HEK293T (cell line): ENCODE data around the gene SWSAP1.

ENCODE experiments used
- CTCF ChIA-PET: fragments of 350-600 bp; formaldehyde crosslinking; extraction: SDS; loops from one replicate; lab custom pipeline; 2021; ENCODE audit warnings: antibody characterized with exemption, inconsistent platforms; lab: Yijun Ruan, JAX
- POLR2A ChIA-PET: fragments of 350-600 bp; formaldehyde crosslinking; extraction: SDS; loops from one replicate; lab custom pipeline; 2020; ENCODE audit warnings: antibody characterized with exemption, inconsistent platforms; lab: Yijun Ruan, JAX
- DNase-seq: peaks from one replicate; pipeline ENCODE4 v3.0.0; 2012; ENCODE audit warnings: mixed read lengths; ENCODE audit errors: extremely low spot score
- ARNT ChIP-seq: fragments of 450-650 bp; IDR thresholded peaks from 2 replicates; pipeline ENCODE4 v1.6.1; 2017; ENCODE audit warnings: mild to moderate bottlenecking
- BHLHE40 ChIP-seq: fragments of 450-650 bp; IDR thresholded peaks from 2 replicates; pipeline ENCODE4 v1.6.1; 2016; ENCODE audit warnings: mild to moderate bottlenecking, moderate library complexity, borderline replicate concordance
- CTBP1 ChIP-seq: fragments of 450-650 bp; IDR thresholded peaks from 2 replicates; pipeline ENCODE4 v1.6.1; 2016; ENCODE audit warnings: borderline replicate concordance
- ELF4 ChIP-seq: fragments of 450-650 bp; IDR thresholded peaks from 2 replicates; pipeline ENCODE4 v1.6.1; 2017; ENCODE audit warnings: antibody characterized with exemption
- FOXA1 ChIP-seq: fragments of 450-650 bp; IDR thresholded peaks from 2 replicates; pipeline ENCODE4 v1.6.1; 2016; ENCODE audit warnings: mild to moderate bottlenecking
- FOXK2 ChIP-seq: fragments of 450-650 bp; IDR thresholded peaks from 2 replicates; pipeline ENCODE4 v1.6.1; 2016; ENCODE audit warnings: mild to moderate bottlenecking
- FOXM1 ChIP-seq: fragments of 450-650 bp; IDR thresholded peaks from 2 replicates; pipeline ENCODE4 v1.6.1; 2017; ENCODE audit warnings: mild to moderate bottlenecking, borderline replicate concordance
- HDGF ChIP-seq: fragments of 450-650 bp; IDR thresholded peaks from 2 replicates; pipeline ENCODE4 v1.6.1; 2017; ENCODE audit warnings: antibody characterized with exemption, borderline replicate concordance
- L3MBTL2 ChIP-seq: fragments of 450-650 bp; conservative IDR thresholded peaks from 2 replicates; pipeline ENCODE4 v1.6.1; 2016; ENCODE audit warnings: mild to moderate bottlenecking
- LEF1 ChIP-seq: fragments of 450-650 bp; IDR thresholded peaks from 2 replicates; pipeline ENCODE4 v1.6.1; 2017; ENCODE audit warnings: mild to moderate bottlenecking, borderline replicate concordance
- NFRKB ChIP-seq: fragments of 450-650 bp; IDR thresholded peaks from 2 replicates; pipeline ENCODE4 v1.6.1; 2016; ENCODE audit warnings: mild to moderate bottlenecking, moderate library complexity
- SP1 ChIP-seq: fragments of 450-650 bp; IDR thresholded peaks from 2 replicates; pipeline ENCODE4 v1.6.1; 2017
- SUZ12 ChIP-seq: fragments of 450-650 bp; IDR thresholded peaks from 2 replicates; pipeline ENCODE4 v1.6.1; 2016; ENCODE audit warnings: mild to moderate bottlenecking
- TARDBP ChIP-seq: fragments of 450-650 bp; IDR thresholded peaks from 2 replicates; pipeline ENCODE4 v1.6.1; 2016
- ZNF384 ChIP-seq: fragments of 450-650 bp; IDR thresholded peaks from 2 replicates; pipeline ENCODE4 v1.6.1; 2016
- TF ChIP-seq, protein P1 (sequence below): fragments of 450-650 bp; IDR thresholded peaks from 2 replicates; pipeline ENCODE4 v1.6.1; 2016

SWSAP1 gene

DNA sequence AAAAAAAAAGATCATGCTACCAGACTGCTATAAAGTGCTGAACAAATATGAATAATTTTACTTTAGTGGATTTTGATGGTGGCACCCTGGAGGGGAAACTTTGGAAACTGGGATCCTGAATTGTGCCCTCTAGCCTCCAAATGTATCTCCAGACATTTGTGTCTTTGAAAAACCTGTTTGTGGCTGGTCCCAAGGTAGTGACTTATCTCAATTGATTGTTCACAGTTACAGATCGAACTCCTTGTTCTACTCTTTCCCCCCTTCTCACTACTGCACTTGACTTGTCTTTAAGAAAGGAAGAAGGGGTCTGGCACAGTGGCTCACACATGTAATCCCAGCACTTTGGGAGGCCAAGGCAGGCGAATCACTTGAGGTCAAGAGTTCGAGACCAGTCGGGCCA is 34.1 kb downstream of the SWSAP1 start:
- ChIA-PET CTCF (no interaction called here), POLR2A (no interaction called here)
- no peak for TF ChIP-seq ARNT
- no peak for TF ChIP-seq ELF4
- no peak for TF ChIP-seq TARDBP
- no peak for TF ChIP-seq NFRKB
- DNase-seq, result no peak

DNA sequence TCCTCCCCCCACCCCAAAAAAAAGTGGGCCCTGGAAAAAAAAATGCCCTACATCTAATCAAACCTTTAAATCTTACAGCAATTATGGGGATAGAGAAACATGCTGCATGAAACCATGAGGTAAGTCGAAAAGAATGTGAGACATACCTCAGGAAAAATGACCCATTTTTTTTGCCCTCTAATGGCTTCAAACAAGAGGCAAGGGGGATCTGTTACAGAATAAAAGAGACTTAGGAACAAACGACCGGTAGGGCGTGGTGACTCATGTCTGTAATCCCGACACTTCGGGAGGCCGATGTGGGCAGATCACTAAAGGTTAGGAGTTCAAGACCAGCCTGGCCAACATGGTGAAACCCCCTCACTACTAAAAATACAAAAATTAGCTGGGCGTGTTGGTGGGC is 36.2 kb downstream of the SWSAP1 start:
- DNase-seq, result no peak
- ChIA-PET POLR2A (no interaction called here), CTCF (no interaction called here)
- TF ChIP-seq BHLHE40, result no peak
- TF ChIP-seq SUZ12, result no peak
- TF ChIP-seq TARDBP, result no peak
- TF ChIP-seq NFRKB, result no peak
- no peak for TF ChIP-seq L3MBTL2
- no peak for TF ChIP-seq FOXA1
- no peak for TF ChIP-seq CTBP1
- TF ChIP-seq FOXK2, result no peak
- no peak for TF ChIP-seq LEF1
- no peak for TF ChIP-seq ZNF384
- no peak for TF ChIP-seq FOXM1
- no peak for TF ChIP-seq SP1
- TF ChIP-seq ELF4, result no peak
- TF ChIP-seq, protein P1, sequence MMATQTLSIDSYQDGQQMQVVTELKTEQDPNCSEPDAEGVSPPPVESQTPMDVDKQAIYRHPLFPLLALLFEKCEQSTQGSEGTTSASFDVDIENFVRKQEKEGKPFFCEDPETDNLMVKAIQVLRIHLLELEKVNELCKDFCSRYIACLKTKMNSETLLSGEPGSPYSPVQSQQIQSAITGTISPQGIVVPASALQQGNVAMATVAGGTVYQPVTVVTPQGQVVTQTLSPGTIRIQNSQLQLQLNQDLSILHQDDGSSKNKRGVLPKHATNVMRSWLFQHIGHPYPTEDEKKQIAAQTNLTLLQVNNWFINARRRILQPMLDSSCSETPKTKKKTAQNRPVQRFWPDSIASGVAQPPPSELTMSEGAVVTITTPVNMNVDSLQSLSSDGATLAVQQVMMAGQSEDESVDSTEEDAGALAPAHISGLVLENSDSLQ, result no peak
- TF ChIP-seq ARNT, result no peak
- no peak for TF ChIP-seq HDGF

DNA sequence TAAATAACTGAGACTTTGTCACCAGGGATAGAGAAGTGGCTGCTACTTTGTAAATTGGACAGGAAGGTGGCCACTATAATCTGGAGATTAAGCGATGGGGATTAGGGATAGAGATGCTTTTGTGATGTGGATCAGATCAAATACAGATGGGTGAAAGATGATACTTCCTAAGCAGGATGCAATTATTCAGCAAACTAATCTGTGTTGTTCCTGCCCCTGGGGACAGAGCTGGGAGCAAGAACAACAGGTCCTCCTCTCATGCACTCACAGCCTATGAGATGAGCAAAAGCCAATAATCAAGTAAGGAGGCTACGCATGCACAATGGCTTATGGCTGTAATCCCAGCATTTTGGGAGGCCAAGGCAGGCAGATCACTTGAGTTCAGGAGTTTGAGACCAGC is 40.1 kb downstream of the SWSAP1 start:
- ChIA-PET CTCF (no interaction called here), POLR2A (interaction anchor here (1.5 kb wide), 1 partner anchor 33 kb away, joined by 3 read pairs; no protein-coding TSS in a partner anchor)
- TF ChIP-seq TARDBP, result no peak
- TF ChIP-seq NFRKB, result no peak
- no peak for TF ChIP-seq LEF1
- no peak for TF ChIP-seq BHLHE40
- TF ChIP-seq ARNT, result no peak
- TF ChIP-seq L3MBTL2, result no peak
- TF ChIP-seq FOXK2, result no peak
- no peak for TF ChIP-seq ELF4
- no peak for TF ChIP-seq FOXA1
- no peak for DNase-seq

DNA sequence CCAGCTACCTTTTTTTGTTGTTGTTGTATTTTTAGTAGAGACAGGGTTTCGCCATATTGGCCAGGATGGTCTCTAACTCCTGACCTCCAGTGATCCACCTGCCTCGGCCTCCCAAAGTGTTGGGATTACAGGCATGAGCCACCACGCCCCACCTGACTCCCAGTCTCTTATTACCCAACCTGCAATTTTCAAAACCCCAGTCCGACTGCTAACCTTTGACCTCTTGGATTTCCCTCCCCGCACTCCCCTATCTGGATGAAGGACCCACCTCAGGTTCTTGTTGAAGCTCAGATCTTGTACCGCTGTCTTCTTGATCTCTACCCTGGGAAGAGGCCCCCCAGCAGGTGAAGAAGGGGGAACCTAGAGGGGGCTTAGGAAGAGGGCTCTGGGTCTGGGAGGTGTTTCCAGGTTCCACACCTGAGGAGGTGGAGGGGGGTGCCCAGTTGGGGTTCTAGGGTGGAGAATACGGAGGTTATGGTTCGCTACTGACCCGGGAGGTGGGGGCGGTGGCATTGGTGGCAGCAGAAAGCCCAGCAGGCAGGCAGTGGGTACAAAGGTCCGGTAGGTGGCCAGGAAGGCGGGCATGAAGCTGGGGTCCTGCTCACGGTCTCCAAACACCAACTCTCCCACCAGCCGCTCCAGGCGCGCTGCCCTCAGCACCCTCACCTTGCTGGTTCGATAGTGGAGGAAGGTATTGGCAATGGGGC is 42.0 kb downstream of the SWSAP1 start:
- TF ChIP-seq TARDBP (no peak), ARNT (no peak), FOXM1 (no peak), CTBP1 (no peak), L3MBTL2 (no peak), BHLHE40 (no peak), FOXA1 (no peak), NFRKB (no peak), ZNF384 (no peak)
- TF ChIP-seq, protein P1, result no peak

DNA sequence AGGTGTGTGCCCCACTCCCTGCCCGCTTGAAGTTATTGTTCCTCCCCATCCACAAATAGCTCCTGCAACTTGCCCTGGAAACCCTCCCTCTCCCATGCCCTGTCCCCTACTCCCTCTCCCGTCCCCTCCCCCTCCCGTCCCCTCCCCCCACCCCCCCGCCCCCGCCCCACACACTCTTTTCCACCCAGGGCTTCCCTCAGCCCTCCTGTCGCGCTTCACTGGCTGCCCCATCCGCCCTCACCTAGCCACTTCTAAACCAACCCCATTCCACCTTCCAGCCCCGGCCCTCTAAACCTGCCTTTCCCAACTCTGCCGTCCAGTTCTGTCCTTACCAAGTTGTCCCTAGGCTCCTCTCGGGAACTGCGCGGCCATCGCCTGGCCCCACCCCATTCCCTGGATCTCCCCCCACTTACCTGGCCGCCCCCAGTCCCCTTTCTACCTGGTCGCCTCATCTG is 43.7 kb downstream of the SWSAP1 start:
- TF ChIP-seq HDGF (no peak), SUZ12 (no peak), ELF4 (no peak), LEF1 (no peak), NFRKB (no peak), FOXM1 (no peak), ZNF384 (no peak), FOXA1 (no peak), ARNT (no peak), L3MBTL2 (no peak), CTBP1 (no peak), SP1 (no peak), BHLHE40 (no peak), TARDBP (no peak), FOXK2 (no peak)
- TF ChIP-seq, protein P1, result no peak
- POLR2A ChIA-PET, result interaction anchor here (1.2 kb wide), 1 partner anchor 37 kb away, joined by 5 read pairs; no protein-coding TSS in a partner anchor
- CTCF ChIA-PET, result no interaction called here
- DNase-seq, result no peak

More for the DNA sequence above, 42.0 kb downstream of the SWSAP1 start:
- no peak for DNase-seq
- CTCF ChIA-PET, result interaction anchor here (1.1 kb wide), 1 partner anchor 19 kb away, joined by 3 read pairs; the partner anchor contains the start of gene PRKCSH
- POLR2A ChIA-PET, result no interaction called here
